ENCODE data around the gene PAIP1.

Gene PAIP1

DNA sequence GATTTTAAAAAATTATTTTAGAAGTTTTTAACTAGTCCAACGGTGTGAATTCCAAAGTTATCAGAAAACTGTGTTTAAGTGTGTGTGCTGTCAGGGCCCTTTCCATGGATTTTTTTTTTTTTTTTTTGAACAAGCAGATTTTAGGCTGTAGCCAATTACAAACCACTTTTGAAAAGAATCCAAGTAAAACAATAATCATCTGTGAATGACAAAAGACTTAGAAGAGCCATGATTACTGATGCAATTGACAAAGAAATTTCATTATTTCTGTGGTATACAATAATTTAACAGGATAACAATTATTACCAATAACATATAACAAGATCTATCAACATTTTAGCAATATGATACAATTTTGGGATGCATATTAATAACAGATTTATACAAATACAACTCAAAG is 16.2 kb upstream of the PAIP1 start:
- Histone ChIP-seq H3K9ac (ENCODE audit: low read length) (no peak overlapping the region), H3K36me3 (ENCODE audit: insufficient read depth, low read length) (peaks cover 13% of the 10 kb centered on the region), H3K4me1 (ENCODE audit: insufficient read depth, low read length, severe bottlenecking) (no peaks in the 10 kb centered on the region), H3K4me3 (ENCODE audit: low read depth, low read length, poor library complexity, severe bottlenecking) (no peak overlapping the region), H3F3A (ENCODE audit: insufficient read depth, low read length) (no peaks in the 10 kb centered on the region), H3K9me3 (ENCODE audit: low read length) (no peaks in the 10 kb centered on the region), H4K20me1 (ENCODE audit: insufficient read depth, low read length) (no peaks in the 10 kb centered on the region), H3K27me3 (ENCODE audit: insufficient read depth, low read length) (no peaks in the 10 kb centered on the region), H2AFZ (ENCODE audit: low read length) (no peak overlapping the region), H3K9me2 (ENCODE audit: low read depth, low read length) (no peaks in the 10 kb centered on the region), H3K79me2 (ENCODE audit: insufficient read depth, low read length) (no peaks in the 10 kb centered on the region), H3K27ac (ENCODE audit: low read depth, low read length, poor library complexity, severe bottlenecking) (no peak overlapping the region), H3K4me2 (ENCODE audit: low read length) (no peak overlapping the region)
- no peak for TF ChIP-seq EZH2 (IDR thresholded peaks at IDR 0.05; ENCODE audit: borderline replicate concordance, low read length)
- TF ChIP-seq, protein P1, sequence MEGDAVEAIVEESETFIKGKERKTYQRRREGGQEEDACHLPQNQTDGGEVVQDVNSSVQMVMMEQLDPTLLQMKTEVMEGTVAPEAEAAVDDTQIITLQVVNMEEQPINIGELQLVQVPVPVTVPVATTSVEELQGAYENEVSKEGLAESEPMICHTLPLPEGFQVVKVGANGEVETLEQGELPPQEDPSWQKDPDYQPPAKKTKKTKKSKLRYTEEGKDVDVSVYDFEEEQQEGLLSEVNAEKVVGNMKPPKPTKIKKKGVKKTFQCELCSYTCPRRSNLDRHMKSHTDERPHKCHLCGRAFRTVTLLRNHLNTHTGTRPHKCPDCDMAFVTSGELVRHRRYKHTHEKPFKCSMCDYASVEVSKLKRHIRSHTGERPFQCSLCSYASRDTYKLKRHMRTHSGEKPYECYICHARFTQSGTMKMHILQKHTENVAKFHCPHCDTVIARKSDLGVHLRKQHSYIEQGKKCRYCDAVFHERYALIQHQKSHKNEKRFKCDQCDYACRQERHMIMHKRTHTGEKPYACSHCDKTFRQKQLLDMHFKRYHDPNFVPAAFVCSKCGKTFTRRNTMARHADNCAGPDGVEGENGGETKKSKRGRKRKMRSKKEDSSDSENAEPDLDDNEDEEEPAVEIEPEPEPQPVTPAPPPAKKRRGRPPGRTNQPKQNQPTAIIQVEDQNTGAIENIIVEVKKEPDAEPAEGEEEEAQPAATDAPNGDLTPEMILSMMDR (IDR thresholded peaks at IDR 0.05; ENCODE audit: low read length), result no peak

DNA sequence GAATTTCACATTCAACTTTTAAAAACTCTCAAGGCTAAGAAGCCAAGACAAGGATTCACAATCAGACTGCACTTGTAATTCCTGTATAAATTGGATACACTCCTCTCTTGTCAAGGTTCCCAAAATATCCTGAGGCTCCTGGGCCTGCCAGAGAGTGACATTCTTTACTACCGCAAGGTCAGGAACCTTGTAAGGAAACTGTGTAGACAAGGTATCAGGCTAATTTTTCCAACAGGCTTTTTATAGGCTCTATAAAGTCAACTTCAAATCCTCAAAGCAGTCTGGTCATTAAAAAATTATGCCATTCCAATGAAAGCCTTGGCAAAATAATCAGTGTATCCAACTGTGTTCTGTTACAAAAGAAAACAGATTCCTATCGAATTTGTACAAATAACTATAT is 15.5 kb upstream of the PAIP1 start:
- peaks cover 13% of the 10 kb centered on the region for H3K36me3 ChIP-seq (ENCODE audit: insufficient read depth, low read length)
- no peaks in the 10 kb centered on the region for H3K9me3 ChIP-seq (ENCODE audit: low read length)
- no peaks in the 10 kb centered on the region for H3F3A ChIP-seq (ENCODE audit: insufficient read depth, low read length)
- H3K9ac ChIP-seq (ENCODE audit: low read length), result no peak overlapping the region
- H3K4me2 ChIP-seq (ENCODE audit: low read length), result no peak overlapping the region
- H3K4me3 ChIP-seq (ENCODE audit: low read depth, low read length, poor library complexity, severe bottlenecking), result no peak overlapping the region
- no peak overlapping the region for H3K27ac ChIP-seq (ENCODE audit: low read depth, low read length, poor library complexity, severe bottlenecking)
- H3K79me2 ChIP-seq (ENCODE audit: insufficient read depth, low read length), result no peaks in the 10 kb centered on the region
- H4K20me1 ChIP-seq (ENCODE audit: insufficient read depth, low read length), result no peaks in the 10 kb centered on the region
- H3K27me3 ChIP-seq (ENCODE audit: insufficient read depth, low read length), result no peaks in the 10 kb centered on the region
- TF ChIP-seq, protein P1 (IDR thresholded peaks at IDR 0.05; ENCODE audit: low read length), result no peak
- no peak for TF ChIP-seq EZH2 (IDR thresholded peaks at IDR 0.05; ENCODE audit: borderline replicate concordance, low read length)
- H2AFZ ChIP-seq (ENCODE audit: low read length), result no peak overlapping the region
- H3K4me1 ChIP-seq (ENCODE audit: insufficient read depth, low read length, severe bottlenecking), result no peaks in the 10 kb centered on the region
- no peaks in the 10 kb centered on the region for H3K9me2 ChIP-seq (ENCODE audit: low read depth, low read length)

DNA sequence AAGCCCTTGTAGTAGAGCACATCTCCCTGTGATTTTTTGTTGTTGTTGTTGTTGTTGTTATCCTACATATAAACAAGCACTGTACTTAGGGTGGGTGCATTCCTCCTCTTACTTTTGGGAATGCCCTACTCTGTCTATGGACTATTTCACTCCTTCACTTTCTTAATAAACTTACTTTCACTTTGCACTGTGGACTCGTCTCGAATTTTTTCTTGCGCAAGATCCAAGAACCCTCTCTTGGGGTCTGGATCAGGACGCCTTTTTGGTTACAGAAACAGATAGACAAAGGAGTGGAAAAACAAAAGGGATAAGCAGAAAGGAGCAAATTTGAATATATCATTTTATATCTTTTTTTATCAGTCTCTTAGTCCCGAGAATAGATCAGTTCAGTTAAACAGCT is 14.4 kb upstream of the PAIP1 start:
- no peaks in the 10 kb centered on the region for H3K27me3 ChIP-seq (ENCODE audit: insufficient read depth, low read length)
- no peak overlapping the region for H3K9ac ChIP-seq (ENCODE audit: low read length)
- H3K4me3 ChIP-seq (ENCODE audit: low read depth, low read length, poor library complexity, severe bottlenecking), result no peak overlapping the region
- TF ChIP-seq EZH2 (IDR thresholded peaks at IDR 0.05; ENCODE audit: borderline replicate concordance, low read length), result no peak
- TF ChIP-seq, protein P1 (IDR thresholded peaks at IDR 0.05; ENCODE audit: low read length), result no peak
- H3K4me1 ChIP-seq (ENCODE audit: insufficient read depth, low read length, severe bottlenecking), result no peaks in the 10 kb centered on the region
- H3K79me2 ChIP-seq (ENCODE audit: insufficient read depth, low read length), result no peaks in the 10 kb centered on the region
- H3K4me2 ChIP-seq (ENCODE audit: low read length), result no peak overlapping the region
- peaks cover 13% of the 10 kb centered on the region for H3K36me3 ChIP-seq (ENCODE audit: insufficient read depth, low read length)
- no peaks in the 10 kb centered on the region for H4K20me1 ChIP-seq (ENCODE audit: insufficient read depth, low read length)
- no peaks in the 10 kb centered on the region for H3F3A ChIP-seq (ENCODE audit: insufficient read depth, low read length)
- no peak overlapping the region for H3K27ac ChIP-seq (ENCODE audit: low read depth, low read length, poor library complexity, severe bottlenecking)
- no peaks in the 10 kb centered on the region for H3K9me3 ChIP-seq (ENCODE audit: low read length)
- no peak overlapping the region for H2AFZ ChIP-seq (ENCODE audit: low read length)
- H3K9me2 ChIP-seq (ENCODE audit: low read depth, low read length), result no peaks in the 10 kb centered on the region
